IMR-90 (cell line): ENCODE results near the gene EHMT1. TPM values are rescaled to one million over a fixed set of nuclear protein-coding genes. Genes with fewer than 3 reads are reported as not detected.

Experiments used
- ATAC-seq: fragments of 200-7000 bp; cut with Tn5 transposase; 2 replicates; pipeline ENCODE4 v1.9.1; 2020; ENCODE audit warnings: low read depth, mild to moderate bottlenecking, moderate library complexity
- BruUV-seq: library from RNA; stranded (reverse); fragments of 400-500 nt; replicated peaks from 2 replicates; lab custom pipeline; 2021; lab: Mats Ljungman, UMichigan
- CTCF ChIA-PET: fragments of 300-600 bp; formaldehyde crosslinking; extraction: SDS; loops from one replicate; lab custom pipeline; 2021; ENCODE audit warnings: antibody characterized with exemption; lab: Yijun Ruan, JAX
- POLR2A ChIA-PET: fragments of 300-600 bp; sonication (Branson Sonifier 250); formaldehyde crosslinking; loops from one replicate; lab custom pipeline; 2022; ENCODE audit warnings: antibody characterized with exemption; ENCODE audit not compliant: unreplicated experiment; lab: Charles Lee
- DNase-seq: peaks from one replicate; pipeline ENCODE4 v3.0.0; 2013
- H2AFZ ChIP-seq: replicated peaks from 2 replicates; pipeline ENCODE3; 2013; ENCODE audit warnings: low read length, mild to moderate bottlenecking; ENCODE audit not compliant: poor library complexity
- H2AK5ac ChIP-seq: 2 replicates; pipeline ENCODE4 v1.6.1; 2013; ENCODE audit warnings: low read depth, low read length, inconsistent platforms
- H2AK9ac ChIP-seq: replicated peaks from 2 replicates; pipeline ENCODE3; 2013; ENCODE audit warnings: mild to moderate bottlenecking, low read depth, low read length, moderate library complexity; ENCODE audit not compliant: poor library complexity
- H2BK120ac ChIP-seq: 2 replicates; pipeline ENCODE4 v1.6.1; 2013; ENCODE audit warnings: low read depth, low read length, inconsistent platforms
- H2BK15ac ChIP-seq: 3 replicates; pipeline ENCODE4 v1.6.1; 2013; ENCODE audit warnings: low read depth, low read length, inconsistent platforms
- H2BK20ac ChIP-seq: 2 replicates; pipeline ENCODE4 v1.6.1; 2013; ENCODE audit warnings: low read depth, mild to moderate bottlenecking, inconsistent platforms, low read length, moderate library complexity
- H2BK5ac ChIP-seq: 2 replicates; pipeline ENCODE4 v1.6.1; 2013; ENCODE audit warnings: mild to moderate bottlenecking, low read depth, low read length, inconsistent platforms; ENCODE audit not compliant: poor library complexity, severe bottlenecking
- H3K14ac ChIP-seq: replicated peaks from 2 replicates; pipeline ENCODE4 v1.6.1; 2013; ENCODE audit warnings: low read depth, low read length, inconsistent platforms
- H3K18ac ChIP-seq: 2 replicates; pipeline ENCODE4 v1.6.1; 2013; ENCODE audit warnings: low read depth, low read length, control low read depth
- H3K23ac ChIP-seq: 2 replicates; pipeline ENCODE4 v1.6.1; 2013; ENCODE audit warnings: low read depth, low read length, inconsistent platforms
- H3K27ac ChIP-seq: 2 replicates; pipeline ENCODE4 v1.5.1; 2013; ENCODE audit warnings: mild to moderate bottlenecking, control low read depth, low read length; ENCODE audit not compliant: insufficient read depth
- H3K27me3 ChIP-seq: 2 replicates; pipeline ENCODE4 v1.6.1; 2013; ENCODE audit warnings: low read length; ENCODE audit not compliant: control insufficient read depth, insufficient read depth
- H3K36me3 ChIP-seq: 2 replicates; pipeline ENCODE4 v1.6.1; 2013; ENCODE audit warnings: low read length, mixed read lengths; ENCODE audit not compliant: control insufficient read depth, insufficient read depth
- H3K4ac ChIP-seq: 2 replicates; pipeline ENCODE4 v1.6.1; 2013; ENCODE audit warnings: low read depth, low read length, inconsistent platforms
- H3K4me1 ChIP-seq: 2 replicates; pipeline ENCODE4 v1.6.1; 2013; ENCODE audit warnings: low read length, mixed read lengths; ENCODE audit not compliant: control insufficient read depth, insufficient read depth
- H3K4me2 ChIP-seq: 2 replicates; pipeline ENCODE4 v1.6.1; 2013; ENCODE audit warnings: low read depth, mild to moderate bottlenecking, control low read depth, low read length, moderate library complexity
- H3K4me3 ChIP-seq: 2 replicates; pipeline ENCODE4 v1.5.1; 2013; ENCODE audit warnings: low read depth, mild to moderate bottlenecking, control low read depth, low read length, moderate library complexity; ENCODE audit not compliant: insufficient read depth
- H3K56ac ChIP-seq: 2 replicates; pipeline ENCODE4 v1.6.1; 2013; ENCODE audit warnings: low read length, inconsistent platforms; ENCODE audit not compliant: insufficient read depth; ENCODE audit errors: extremely low read depth
- H3K79me1 ChIP-seq, 2 experiments: 2 replicates each; pipeline ENCODE4 v1.6.1; 2013; ENCODE audit warnings: low read length in 2 of 2, inconsistent platforms in 1 of 2, low read depth in 1 of 2
- H3K9ac ChIP-seq: 2 replicates; pipeline ENCODE4 v1.6.1; 2013; ENCODE audit warnings: low read depth, low read length, control low read depth
- H3K9me1 ChIP-seq: 2 replicates; pipeline ENCODE4 v1.6.1; 2013; ENCODE audit warnings: low read length, inconsistent platforms; ENCODE audit not compliant: insufficient read depth
- H3K9me3 ChIP-seq: 2 replicates; pipeline ENCODE4 v1.6.1; 2013; ENCODE audit warnings: low read length; ENCODE audit not compliant: control insufficient read depth, insufficient read depth
- H4K20me1 ChIP-seq: 2 replicates; pipeline ENCODE4 v1.6.1; 2013; ENCODE audit warnings: low read length, inconsistent platforms; ENCODE audit not compliant: insufficient read depth
- H4K5ac ChIP-seq: 2 replicates; pipeline ENCODE4 v1.6.1; 2013; ENCODE audit warnings: mild to moderate bottlenecking, low read depth, low read length, control low read depth
- H4K8ac ChIP-seq, 2 experiments: 2 replicates each; pipeline ENCODE4 v1.6.1; 2013; ENCODE audit warnings: low read depth in 2 of 2, low read length in 2 of 2, control low read depth in 1 of 2, inconsistent platforms in 1 of 2
- H4K91ac ChIP-seq: 2 replicates; pipeline ENCODE4 v1.6.1; 2013; ENCODE audit warnings: low read depth, low read length, inconsistent platforms; ENCODE audit not compliant: insufficient read depth
- CHD1 ChIP-seq: IDR thresholded peaks from 2 replicates; pipeline ENCODE4 v1.6.1; 2012; ENCODE audit warnings: low read depth, low read length, improper control_type of control experiment
- FOS ChIP-seq: fragments of 150-350 bp; IDR thresholded peaks from 2 replicates; pipeline ENCODE4 v1.6.1; 2016; ENCODE audit warnings: low read depth, low read length
- MAFK ChIP-seq: IDR thresholded peaks from 2 replicates; pipeline ENCODE4 v1.6.1; 2012; ENCODE audit warnings: low read depth, low read length, improper control_type of control experiment
- NFE2L2 ChIP-seq: fragments of 150-350 bp; IDR thresholded peaks from 2 replicates; pipeline ENCODE4 v1.6.1; 2016; ENCODE audit warnings: low read depth, mild to moderate bottlenecking, low read length
- POLR2A ChIP-seq: IDR thresholded peaks from 2 replicates; pipeline ENCODE4 v1.6.1; 2012; ENCODE audit warnings: mild to moderate bottlenecking, low read depth, low read length
- RCOR1 ChIP-seq: IDR thresholded peaks from 2 replicates; pipeline ENCODE4 v1.6.1; 2012; ENCODE audit warnings: mild to moderate bottlenecking, low read length, improper control_type of control experiment; ENCODE audit not compliant: insufficient replicate concordance
- RFX5 ChIP-seq: IDR thresholded peaks from 2 replicates; pipeline ENCODE4 v1.8.0; 2012; ENCODE audit warnings: low read depth, mild to moderate bottlenecking, low read length, moderate library complexity
- USF2 ChIP-seq: fragments of 150-350 bp; IDR thresholded peaks from 2 replicates; pipeline ENCODE4 v1.6.1; 2017; ENCODE audit warnings: mild to moderate bottlenecking, antibody characterized with exemption, low read length, low read depth
- WGBS, 2 experiments: methylation state at CpG; one replicate each; pipeline versions ENCODE4 v1.1.5 to v1.1.7; 2013; ENCODE audit warnings: missing lambda C conversion rate in 2 of 2; ENCODE audit not compliant: insufficient read length in 1 of 2; ENCODE audit errors: extremely low coverage in 2 of 2; 5-methylcytosine and 5-hydroxymethylcytosine counted together
- dilution Hi-C: fragments of 300-500 bp; cut with HindIII; formaldehyde crosslinking; loops from one replicate; pipeline ENCODE4 v1.14.3; 2018; ENCODE audit warnings: low sequenced_read_pairs; ENCODE audit not compliant: unreplicated experiment
- in situ Hi-C: fragments of 300-500 bp; cut with MboI; formaldehyde crosslinking; loops from 3 replicates; pipeline ENCODE4 v1.14.3; 2019; ENCODE audit warnings: low sequenced_read_pairs, inconsistent platforms, mixed read lengths
- intact Hi-C: fragments of 100-400 bp; cut with micrococcal nuclease; formaldehyde crosslinking; loops from 2 replicates; pipeline ENCODE4 v1.10.0; 2022
- polyA plus RNA-seq, 3 experiments: library from polyadenylated mRNA; depleted of rRNA; stranded (reverse); fragments of >200 nt; gene quantifications; 2 replicates each; pipeline ENCODE4 v1.2.3, GENCODE V29; 2012; ENCODE audit warnings: low replicate concordance in 1 of 3
- total RNA-seq: library from RNA; depleted of rRNA; stranded (reverse); fragments of >200 nt; gene quantifications from 2 replicates; pipeline ENCODE4 v1.2.3, GENCODE V29; 2012

The EHMT1 gene
- total and polyA plus RNA-seq, 2 of the 4 experiments (the other 2 are of a cell fraction): 32.8 to 35.1 TPM

GRCh38 chr9:137666513-137666822 is 47.7 kb downstream of the EHMT1 start (continued):
- no peak for TF ChIP-seq USF2
- TF ChIP-seq MAFK: no peak
- no peak for TF ChIP-seq NFE2L2
- no peak for TF ChIP-seq POLR2A
- no peak for TF ChIP-seq RFX5

DNA sequence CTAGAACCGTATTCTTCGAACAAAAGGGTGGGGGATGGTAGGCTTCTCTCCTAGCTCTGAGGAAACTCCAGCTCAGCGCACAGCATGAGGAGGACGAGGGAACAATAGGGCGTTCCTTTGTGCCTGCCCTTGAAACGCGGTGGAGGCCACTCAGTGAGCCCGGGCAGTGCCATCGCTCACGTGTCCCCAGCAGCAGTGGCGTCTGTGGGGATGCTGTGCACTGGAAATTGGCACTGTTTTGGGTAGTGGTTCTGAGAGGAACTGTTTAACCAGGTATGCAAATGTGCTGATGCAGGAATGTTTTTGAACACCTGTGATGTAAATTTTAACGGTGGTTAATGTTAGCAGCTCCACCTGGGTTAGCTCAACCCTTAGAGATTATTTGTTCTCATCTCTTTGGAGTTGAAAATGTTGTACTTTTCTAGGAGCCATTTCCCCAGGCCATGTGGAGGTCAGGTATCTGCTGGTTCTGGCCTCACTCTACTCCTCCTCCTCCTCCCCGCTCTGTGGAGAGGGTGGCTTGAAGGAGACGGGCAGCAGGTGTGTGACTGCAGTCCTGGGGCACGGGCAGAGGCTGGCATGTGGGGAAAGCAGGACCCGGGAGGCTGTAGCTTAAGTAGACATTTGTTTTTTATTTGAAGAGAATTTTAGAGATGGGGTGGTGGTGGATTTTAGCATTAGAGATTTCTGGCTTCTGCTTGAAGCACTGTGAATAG is 48.3 kb downstream of the EHMT1 start:
- H3K4me3 ChIP-seq: no peak overlapping the region
- no peak overlapping the region for H3K14ac ChIP-seq
- H3K9me1 ChIP-seq: peaks cover 14% of the 10 kb centered on the region
- H2AK9ac ChIP-seq: no peak overlapping the region
- in situ Hi-C loops: no loop called here
- H3K23ac ChIP-seq: no peak overlapping the region
- H4K91ac ChIP-seq: no peak overlapping the region
- no peak overlapping the region for H2BK5ac ChIP-seq
- ChIA-PET CTCF (no interaction called here), POLR2A (no interaction called here)
- H3K4ac ChIP-seq: no peak overlapping the region
- H3K9ac ChIP-seq: no peak overlapping the region
- no peak overlapping the region for H3K4me2 ChIP-seq
- no peak for TF ChIP-seq FOS
- no peak for TF ChIP-seq CHD1
- no peak for TF ChIP-seq RCOR1
- TF ChIP-seq USF2: no peak
- WGBS, 2 experiments: 85% methylated on average over 5 of the region's 16 CpGs; no CpG with 5 or more reads in 1 of the 2 experiments
- ATAC-seq (no peak), DNase-seq (no peak)
- no peak overlapping the region for H2BK20ac ChIP-seq
- peaks cover 56 to 77% of the 10 kb centered on the region in 2 experiments for H3K79me1 ChIP-seq
- no peak overlapping the region for H3K56ac ChIP-seq
- H3K36me3 ChIP-seq: peaks cover 6% of the 10 kb centered on the region
- H2AFZ ChIP-seq: no peak overlapping the region
- H3K27me3 ChIP-seq: no peaks in the 10 kb centered on the region
- H3K9me3 ChIP-seq: no peaks in the 10 kb centered on the region
- intact Hi-C loops: no loop called here
- H3K18ac ChIP-seq: no peak overlapping the region
- no TSS peak for BruUV-seq
- H3K27ac ChIP-seq: no peak overlapping the region
- no peak overlapping the region for H4K8ac ChIP-seq
- dilution Hi-C loops: no loop called here
- H2BK120ac ChIP-seq: no peak overlapping the region
- no peak overlapping the region for H4K5ac ChIP-seq
- peaks cover 6% of the 10 kb centered on the region for H3K4me1 ChIP-seq
- H4K20me1 ChIP-seq: peaks cover 66% of the 10 kb centered on the region
- no peak overlapping the region for H2BK15ac ChIP-seq
- H2AK5ac ChIP-seq: no peak overlapping the region
